Suprapubic skin (tissue), 4 donors: ENCODE data around the gene FBXL13. TPM values are rescaled to one million over a fixed set of nuclear protein-coding genes. Genes with fewer than 3 reads are reported as not detected.

Experiments
- DNase-seq, 2 donors: peaks; one replicate each; pipeline ENCODE4 v3.0.0-alpha.2; 2019; ENCODE audit warnings: low spot score in 2 of 2
- H3K27ac ChIP-seq: fragments of 200-600 bp; sonication (generic); one replicate; pipeline ENCODE4 v1.5.1; 2019
- H3K27me3 ChIP-seq: fragments of 200-600 bp; sonication (generic); one replicate; pipeline ENCODE4 v1.5.1; 2019
- H3K36me3 ChIP-seq: fragments of 200-600 bp; sonication (generic); one replicate; pipeline ENCODE4 v1.5.1; 2019
- H3K4me1 ChIP-seq: fragments of 200-600 bp; sonication (generic); one replicate; pipeline ENCODE4 v1.5.1; 2019
- H3K4me3 ChIP-seq: fragments of 200-600 bp; sonication (generic); one replicate; pipeline ENCODE4 v1.5.1; 2019; ENCODE audit warnings: mild to moderate bottlenecking
- H3K9me3 ChIP-seq: fragments of 200-600 bp; sonication (generic); one replicate; pipeline ENCODE4 v1.5.1; 2019
- EP300 ChIP-seq: sonication (generic); formaldehyde crosslinking; IDR thresholded peaks from one replicate; pipeline ENCODE4 v1.6.1; 2017; ENCODE audit warnings: antibody characterized with exemption
- POLR2A ChIP-seq, 2 donors: fragments of 450-650 bp; IDR thresholded peaks; one replicate each; pipeline ENCODE4 v1.6.1; 2017; ENCODE audit warnings: antibody characterized with exemption in 2 of 2, mild to moderate bottlenecking in 2 of 2, moderate library complexity in 2 of 2
- POLR2AphosphoS5 ChIP-seq, 3 donors: sonication (generic); formaldehyde crosslinking; IDR thresholded peaks; one replicate each; pipeline ENCODE4 v1.6.1; 2017; ENCODE audit warnings: antibody characterized with exemption in 3 of 3
- WGBS: methylation state at CpG from one replicate; pipeline ENCODE4 v1.1.5; 2018; 5-methylcytosine and 5-hydroxymethylcytosine counted together
- total RNA-seq, 4 donors: library from RNA; depleted of rRNA; stranded (reverse); fragments of >200 nt; gene quantifications; one replicate each; pipeline ENCODE4 v1.1.0, GENCODE V29; 2016
- TF ChIP-seq, protein P1 (sequence below), 2 donors: fragments of 200-600 bp in 1 of 2; fragments of 450-650 bp in 1 of 2; sonication (generic) in 1 of 2; IDR thresholded peaks; one replicate each; pipeline ENCODE4 v1.5.1; 2016 to 2019; ENCODE audit warnings: antibody characterized with exemption in 2 of 2, mild to moderate bottlenecking in 1 of 2, moderate library complexity in 1 of 2

The FBXL13 gene
- total RNA-seq, 4 donors from 2014 or later = 0.30 to 1.4 (median 0.81) TPM

GRCh38 chr7:102991077-102991539 lies 83.5 kb downstream of the FBXL13 start:
- H3K36me3 ChIP-seq = no peaks in the 10 kb centered on the region
- TF ChIP-seq, protein P1, sequence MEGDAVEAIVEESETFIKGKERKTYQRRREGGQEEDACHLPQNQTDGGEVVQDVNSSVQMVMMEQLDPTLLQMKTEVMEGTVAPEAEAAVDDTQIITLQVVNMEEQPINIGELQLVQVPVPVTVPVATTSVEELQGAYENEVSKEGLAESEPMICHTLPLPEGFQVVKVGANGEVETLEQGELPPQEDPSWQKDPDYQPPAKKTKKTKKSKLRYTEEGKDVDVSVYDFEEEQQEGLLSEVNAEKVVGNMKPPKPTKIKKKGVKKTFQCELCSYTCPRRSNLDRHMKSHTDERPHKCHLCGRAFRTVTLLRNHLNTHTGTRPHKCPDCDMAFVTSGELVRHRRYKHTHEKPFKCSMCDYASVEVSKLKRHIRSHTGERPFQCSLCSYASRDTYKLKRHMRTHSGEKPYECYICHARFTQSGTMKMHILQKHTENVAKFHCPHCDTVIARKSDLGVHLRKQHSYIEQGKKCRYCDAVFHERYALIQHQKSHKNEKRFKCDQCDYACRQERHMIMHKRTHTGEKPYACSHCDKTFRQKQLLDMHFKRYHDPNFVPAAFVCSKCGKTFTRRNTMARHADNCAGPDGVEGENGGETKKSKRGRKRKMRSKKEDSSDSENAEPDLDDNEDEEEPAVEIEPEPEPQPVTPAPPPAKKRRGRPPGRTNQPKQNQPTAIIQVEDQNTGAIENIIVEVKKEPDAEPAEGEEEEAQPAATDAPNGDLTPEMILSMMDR (IDR thresholded peaks at IDR 0.05) = no peak
- TF ChIP-seq EP300 = no peak
- no peak for TF ChIP-seq POLR2AphosphoS5 (IDR thresholded peaks at IDR 0.05)
- TF ChIP-seq POLR2A (IDR thresholded peaks at IDR 0.05) = no peak
- peaks cover 11% of the 10 kb centered on the region for H3K4me1 ChIP-seq
- DNase-seq = no peak
- no peak overlapping the region for H3K27ac ChIP-seq
- H3K27me3 ChIP-seq = no peaks in the 10 kb centered on the region
- no peak overlapping the region for H3K4me3 ChIP-seq
- no peaks in the 10 kb centered on the region for H3K9me3 ChIP-seq

DNA sequence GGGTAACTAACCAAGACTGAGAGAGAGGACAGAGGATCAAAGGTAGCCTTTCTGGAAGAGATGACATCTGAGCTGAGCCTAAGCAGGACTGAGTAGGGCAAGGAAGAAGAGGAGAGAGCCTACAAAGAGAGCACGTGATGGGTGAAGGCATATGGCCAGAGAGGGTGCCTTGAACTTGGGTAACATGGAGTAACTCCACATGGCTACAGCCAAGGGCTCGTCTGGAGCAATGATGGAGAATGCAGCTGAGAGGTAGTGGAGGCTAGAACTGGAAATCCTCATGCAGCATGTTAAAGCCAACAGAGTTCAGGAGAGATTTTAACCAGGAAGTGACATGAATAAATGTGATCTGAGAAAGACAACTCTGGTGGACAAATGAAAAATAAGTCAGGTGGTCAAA lies 84.0 kb downstream of the FBXL13 start:
- 89% methylated on average over 2 of the region's 2 CpGs for WGBS
- TF ChIP-seq POLR2AphosphoS5 (IDR thresholded peaks at IDR 0.05) (no peak), EP300 (no peak), POLR2A (IDR thresholded peaks at IDR 0.05) (no peak)
- TF ChIP-seq, protein P1 (IDR thresholded peaks at IDR 0.05) = no peak
- Histone ChIP-seq H3K27me3 (no peaks in the 10 kb centered on the region), H3K9me3 (no peaks in the 10 kb centered on the region), H3K27ac (no peak overlapping the region), H3K4me1 (peaks cover 11% of the 10 kb centered on the region), H3K4me3 (no peak overlapping the region), H3K36me3 (no peaks in the 10 kb centered on the region)
- no peak for DNase-seq

DNA sequence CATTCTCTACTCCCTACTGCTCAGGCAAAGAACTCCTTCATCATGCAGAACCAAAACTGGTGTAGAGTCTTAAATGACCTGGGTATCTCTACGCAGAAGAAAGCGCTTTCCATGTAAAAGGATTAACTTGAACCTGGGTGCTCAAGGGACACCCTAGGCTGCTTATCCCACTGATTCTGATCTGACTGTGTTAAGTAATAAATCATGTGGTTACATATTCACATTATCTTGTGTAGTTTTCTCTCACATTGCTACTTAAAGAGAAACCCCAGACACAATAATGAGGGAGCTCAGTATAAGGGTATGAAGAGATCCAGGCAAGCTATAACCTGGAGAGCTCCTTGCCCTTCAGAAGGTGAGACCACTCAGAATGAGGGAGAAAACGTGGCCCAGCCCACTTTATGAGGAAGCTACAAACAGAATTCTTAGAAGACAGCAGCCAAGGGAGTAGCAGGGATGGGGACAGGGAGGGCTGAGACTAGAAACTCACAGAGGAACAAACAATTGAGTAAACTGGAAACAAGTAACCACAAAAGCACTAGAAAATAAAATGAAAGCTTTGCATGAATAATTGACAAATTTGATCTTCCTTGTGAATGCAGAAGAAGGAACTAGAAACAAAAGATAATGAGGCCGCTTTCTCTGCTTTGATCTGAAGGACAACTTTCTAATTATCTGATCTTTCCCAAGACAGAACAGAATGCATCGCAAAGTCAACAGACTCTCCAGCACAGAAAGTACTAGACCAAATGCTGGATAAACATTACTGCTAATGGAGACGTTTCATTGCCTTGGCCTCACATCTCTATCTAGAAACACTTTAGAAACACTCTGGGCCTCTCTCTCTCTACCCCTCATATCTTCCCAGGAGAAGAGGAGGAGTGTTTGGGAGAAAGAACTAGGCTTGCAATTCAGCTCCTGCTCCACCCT lies 85.7 kb downstream of the FBXL13 start:
- Histone ChIP-seq H3K4me3 (no peak overlapping the region), H3K9me3 (no peaks in the 10 kb centered on the region), H3K27me3 (no peaks in the 10 kb centered on the region), H3K27ac (no peak overlapping the region), H3K36me3 (no peaks in the 10 kb centered on the region), H3K4me1 (peaks cover 11% of the 10 kb centered on the region)
- no peak for DNase-seq
- WGBS = 83% methylated on average over 6 of the region's 6 CpGs
- TF ChIP-seq POLR2A (IDR thresholded peaks at IDR 0.05) (no peak), EP300 (no peak), POLR2AphosphoS5 (IDR thresholded peaks at IDR 0.05) (no peak)
- TF ChIP-seq, protein P1 (IDR thresholded peaks at IDR 0.05) = no peak

DNA sequence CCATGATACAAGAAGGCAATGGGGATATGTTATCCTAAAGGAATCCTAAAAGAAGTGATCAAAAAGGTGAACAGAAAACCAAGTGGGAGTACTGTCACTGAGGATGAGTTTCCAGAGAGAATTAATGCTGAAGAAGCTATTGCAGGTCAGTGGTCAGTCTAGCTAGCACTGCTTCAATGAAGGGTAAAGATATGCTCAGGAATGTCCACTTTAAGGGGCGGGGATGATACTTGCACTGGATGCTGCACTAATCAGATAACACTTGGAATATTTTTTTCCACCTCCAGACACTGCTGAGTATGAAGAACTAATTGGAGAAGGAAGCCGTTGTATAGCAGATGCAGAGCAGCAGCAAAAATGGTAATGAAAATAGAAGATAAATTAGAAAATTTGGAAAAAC lies 86.5 kb downstream of the FBXL13 start:
- Histone ChIP-seq H3K4me1 (peaks cover 3% of the 10 kb centered on the region), H3K27me3 (no peaks in the 10 kb centered on the region), H3K36me3 (no peaks in the 10 kb centered on the region), H3K27ac (no peak overlapping the region), H3K4me3 (no peak overlapping the region), H3K9me3 (no peaks in the 10 kb centered on the region)
- 94% methylated on average over 2 of the region's 2 CpGs for WGBS
- no peak for DNase-seq
- TF ChIP-seq, protein P1 (IDR thresholded peaks at IDR 0.05) = no peak
- TF ChIP-seq EP300 = no peak
- no peak for TF ChIP-seq POLR2A (IDR thresholded peaks at IDR 0.05)
- no peak for TF ChIP-seq POLR2AphosphoS5 (IDR thresholded peaks at IDR 0.05)

GRCh38 chr7:102985176-102985783 lies 89.3 kb downstream of the FBXL13 start:
- no peaks in the 10 kb centered on the region for H3K27me3 ChIP-seq
- H3K4me1 ChIP-seq = no peaks in the 10 kb centered on the region
- no peaks in the 10 kb centered on the region for H3K36me3 ChIP-seq
- no peaks in the 10 kb centered on the region for H3K9me3 ChIP-seq
- H3K27ac ChIP-seq = no peak overlapping the region
- H3K4me3 ChIP-seq = no peak overlapping the region
- no peak for DNase-seq
- TF ChIP-seq EP300 (no peak), POLR2AphosphoS5 (IDR thresholded peaks at IDR 0.05) (no peak), POLR2A (IDR thresholded peaks at IDR 0.05) (no peak)
- TF ChIP-seq, protein P1 (IDR thresholded peaks at IDR 0.05) = no peak
